ENCODE results near the gene CDX1.

GRCh38 chr5:150155258-150156026 is 11.1 kb upstream of the CDX1 start, which contains the start of gene PDGFRB:
- peak; percentile 37 to 82 for TF ChIP-seq POLR2A (IDR thresholded peaks at IDR 0.05)
- TF ChIP-seq CTCF (IDR thresholded peaks at IDR 0.05 in 4 of 5, conservative IDR thresholded peaks at IDR 0.05 in 1 of 5), result no peak
